GM10266 (cell line): ENCODE data around the gene KRT31.
"Not testable (repeated sequence)": the region's sequence is repeated elsewhere in the genome, so short reads cannot be mapped to it uniquely, and the experiment has no call there.

ENCODE experiments used
- DNase-seq: peaks from one replicate; pipeline ENCODE4 v3.0.0; 2012; ENCODE audit errors: extremely low spot score
- TF ChIP-seq, protein P1 (sequence below): IDR thresholded peaks from 2 replicates; pipeline ENCODE4 v1.5.1; 2012; ENCODE audit warnings: mild to moderate bottlenecking, low read depth; ENCODE audit not compliant: control insufficient read depth, insufficient read depth; ENCODE audit errors: missing control alignments

Gene KRT31

DNA sequence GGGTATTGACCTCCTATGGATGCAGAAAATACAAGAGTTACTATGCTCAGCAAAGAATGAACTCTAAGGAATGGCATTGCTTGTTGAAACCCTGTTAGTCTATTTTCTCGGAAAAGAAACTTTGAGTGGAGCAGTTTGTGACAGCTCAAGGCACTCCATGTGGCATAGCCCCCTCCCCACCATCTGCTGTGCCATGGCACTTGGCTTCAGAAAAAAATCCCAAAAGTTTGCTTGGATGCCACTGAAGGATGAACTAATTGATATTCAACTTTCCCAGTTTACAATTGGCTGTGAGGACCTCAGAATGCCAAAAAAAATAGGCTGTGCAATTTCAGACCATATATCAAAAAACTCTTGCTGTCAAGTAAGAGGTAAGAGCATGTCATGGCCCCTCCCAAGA is 1.8 kb downstream of the KRT31 start:
- TF ChIP-seq, protein P1, sequence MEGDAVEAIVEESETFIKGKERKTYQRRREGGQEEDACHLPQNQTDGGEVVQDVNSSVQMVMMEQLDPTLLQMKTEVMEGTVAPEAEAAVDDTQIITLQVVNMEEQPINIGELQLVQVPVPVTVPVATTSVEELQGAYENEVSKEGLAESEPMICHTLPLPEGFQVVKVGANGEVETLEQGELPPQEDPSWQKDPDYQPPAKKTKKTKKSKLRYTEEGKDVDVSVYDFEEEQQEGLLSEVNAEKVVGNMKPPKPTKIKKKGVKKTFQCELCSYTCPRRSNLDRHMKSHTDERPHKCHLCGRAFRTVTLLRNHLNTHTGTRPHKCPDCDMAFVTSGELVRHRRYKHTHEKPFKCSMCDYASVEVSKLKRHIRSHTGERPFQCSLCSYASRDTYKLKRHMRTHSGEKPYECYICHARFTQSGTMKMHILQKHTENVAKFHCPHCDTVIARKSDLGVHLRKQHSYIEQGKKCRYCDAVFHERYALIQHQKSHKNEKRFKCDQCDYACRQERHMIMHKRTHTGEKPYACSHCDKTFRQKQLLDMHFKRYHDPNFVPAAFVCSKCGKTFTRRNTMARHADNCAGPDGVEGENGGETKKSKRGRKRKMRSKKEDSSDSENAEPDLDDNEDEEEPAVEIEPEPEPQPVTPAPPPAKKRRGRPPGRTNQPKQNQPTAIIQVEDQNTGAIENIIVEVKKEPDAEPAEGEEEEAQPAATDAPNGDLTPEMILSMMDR: no peak
- DNase-seq: no peak

DNA sequence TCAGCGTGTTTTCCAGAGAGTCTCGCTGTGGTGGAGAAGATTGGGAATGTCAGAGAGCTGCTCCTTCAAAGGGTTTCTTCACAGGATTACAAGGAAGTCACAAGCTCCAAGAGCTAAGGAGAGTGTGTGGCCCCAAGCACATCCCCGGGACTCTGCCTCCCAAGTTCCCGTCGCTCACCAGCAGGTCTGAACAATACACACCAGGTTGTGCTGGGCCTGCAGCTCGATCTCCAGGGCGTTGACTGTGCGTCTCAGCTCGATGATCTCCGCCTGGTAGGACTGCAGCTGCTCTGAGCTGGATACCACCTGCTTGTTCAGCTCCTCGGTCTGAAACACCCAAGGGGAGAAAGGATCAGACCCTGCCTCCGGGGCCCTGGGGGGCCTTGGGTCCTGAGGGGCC is 2.4 kb downstream of the KRT31 start:
- not testable (repeated sequence) for DNase-seq

DNA sequence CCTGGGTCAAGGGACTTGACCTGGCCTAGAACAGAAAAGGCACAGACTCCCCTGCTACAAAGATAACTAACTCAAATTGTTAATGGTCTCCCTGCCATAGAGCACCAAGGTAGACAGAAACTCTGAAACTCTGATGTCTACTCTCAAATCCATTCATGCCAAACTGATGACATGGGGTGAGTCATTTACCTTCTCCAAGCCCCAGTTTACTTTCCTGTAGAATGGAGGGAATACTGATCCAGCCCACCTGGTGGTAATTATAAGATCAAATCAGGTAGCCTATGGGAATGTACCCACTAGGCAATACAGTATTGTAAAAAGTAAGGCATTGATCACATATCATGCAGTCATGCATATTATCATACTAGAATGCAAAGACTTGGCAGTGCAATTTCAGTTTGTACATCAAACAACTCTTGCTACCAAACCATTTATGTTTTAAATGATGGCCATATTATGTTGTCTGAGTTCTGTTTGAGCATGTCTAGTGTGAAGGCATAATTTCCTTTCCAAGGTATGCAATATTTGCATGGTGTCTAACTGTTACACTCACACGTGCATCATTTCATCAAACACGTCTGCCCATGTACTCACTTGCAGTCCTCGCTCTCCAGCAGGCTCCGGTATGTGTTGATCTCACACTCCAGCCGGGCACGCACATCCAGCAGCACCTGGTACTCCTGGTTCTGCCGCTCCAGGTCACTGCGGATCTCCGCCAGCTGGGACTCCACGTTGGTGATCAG is 3.0 kb downstream of the KRT31 start:
- TF ChIP-seq, protein P1: no peak
- DNase-seq: no peak

DNA sequence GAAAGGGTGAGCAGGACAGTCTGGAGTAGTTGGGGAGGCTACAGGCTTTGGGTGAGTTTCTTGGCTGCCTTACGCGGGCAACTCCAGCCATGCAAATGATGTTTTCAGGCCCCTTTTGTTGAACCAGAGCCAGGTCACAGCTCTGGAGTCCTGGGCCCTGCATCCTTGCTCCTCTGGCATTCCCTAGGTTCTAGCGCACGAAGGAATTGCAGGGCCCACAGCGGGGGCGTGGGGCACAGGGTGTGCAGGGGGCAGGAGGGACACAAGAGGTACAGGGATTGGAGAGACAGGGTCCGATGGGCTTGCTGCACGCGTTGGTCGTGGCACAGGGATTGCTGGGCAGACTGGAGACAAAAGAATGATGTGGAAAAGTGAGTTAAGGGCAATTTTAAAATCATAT is 3.6 kb downstream of the KRT31 start:
- TF ChIP-seq, protein P1: no peak

DNA sequence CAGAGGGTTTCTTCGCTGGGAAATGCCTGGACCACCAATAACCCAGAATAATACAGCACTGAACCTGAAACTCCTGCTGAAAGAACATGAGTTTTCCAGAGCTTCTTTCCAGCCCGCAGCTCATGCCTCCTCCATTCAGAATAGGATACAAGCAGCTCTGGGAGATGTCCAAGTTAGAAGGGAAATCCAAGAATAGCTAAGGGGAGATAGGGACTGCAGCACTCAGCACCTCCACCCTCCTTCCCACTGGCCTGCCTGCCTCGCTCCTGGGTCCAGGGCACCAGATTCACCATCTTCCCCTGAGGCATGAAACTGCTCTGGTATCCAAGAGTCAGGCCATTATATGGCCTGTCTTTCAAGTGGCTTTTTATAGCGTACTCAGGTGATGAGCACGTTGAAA is 4.1 kb downstream of the KRT31 start:
- no peak for DNase-seq
- TF ChIP-seq, protein P1: no peak

More for the DNA sequence above, 3.6 kb downstream of the KRT31 start:
- no peak for DNase-seq

DNA sequence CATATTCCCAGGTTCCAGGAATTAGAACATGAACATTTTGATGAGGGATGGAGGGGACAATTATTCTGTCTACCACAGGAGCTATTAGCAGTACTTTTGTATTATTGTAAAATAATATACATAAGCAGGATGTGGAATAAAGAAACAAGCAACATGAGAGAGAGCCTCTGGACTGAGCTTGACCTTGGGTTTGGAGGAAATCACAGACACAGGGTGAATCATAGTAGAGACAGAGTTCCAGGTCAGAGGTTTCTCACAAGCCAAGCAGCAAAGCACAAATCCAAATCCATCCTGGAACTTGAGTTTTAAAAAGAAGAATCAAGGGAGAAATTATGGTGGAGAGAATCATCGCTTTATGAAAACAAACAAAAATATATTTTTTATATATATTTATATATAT is 5.1 kb downstream of the KRT31 start:
- TF ChIP-seq, protein P1: no peak
- DNase-seq: no peak

DNA sequence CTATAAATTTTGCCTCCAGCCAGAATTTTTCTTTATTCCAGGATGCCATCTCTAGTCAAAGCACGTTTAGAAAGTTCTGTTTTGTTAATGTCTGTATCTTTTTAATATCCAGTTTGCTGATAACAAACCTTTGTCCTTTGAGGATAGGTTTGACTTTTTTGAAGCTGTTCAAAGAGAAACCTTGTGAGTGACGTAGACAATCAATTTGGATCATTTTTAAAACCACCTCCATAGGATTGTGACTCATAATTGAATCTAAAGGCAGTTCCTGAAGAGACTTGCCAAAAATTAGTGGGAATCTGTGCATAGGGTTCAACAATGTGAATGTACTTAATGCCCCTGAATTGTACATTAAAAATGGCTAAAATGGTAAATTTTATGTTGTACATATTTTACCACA is 5.9 kb downstream of the KRT31 start:
- TF ChIP-seq, protein P1: no peak
- DNase-seq: no peak

DNA sequence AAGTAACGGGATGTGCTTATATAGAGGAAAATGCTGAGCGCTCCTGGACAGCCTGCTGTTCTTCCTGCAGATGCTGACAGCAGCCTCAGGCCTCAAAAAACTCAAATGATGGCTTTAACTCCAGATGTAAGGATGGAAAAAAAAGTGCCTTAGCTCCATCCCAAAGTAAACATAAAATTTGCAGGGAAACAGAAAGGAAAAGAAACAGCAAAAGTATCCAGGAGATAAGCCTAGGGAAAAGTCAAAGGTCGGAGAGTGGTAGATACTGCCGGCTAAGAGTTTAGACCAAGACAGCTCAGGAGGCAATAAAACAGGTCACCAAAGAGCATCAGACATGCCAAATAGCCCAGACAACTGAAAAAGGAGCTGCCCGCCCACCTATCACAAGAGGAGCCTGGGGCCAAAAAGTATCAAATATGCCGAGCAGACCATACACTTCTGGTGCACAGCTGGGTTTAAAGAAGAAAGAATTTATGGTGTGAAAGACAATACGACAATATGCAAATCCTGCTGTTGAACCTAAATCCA is 6.9 kb downstream of the KRT31 start:
- TF ChIP-seq, protein P1: no peak
- no peak for DNase-seq
